ENCODE measurements around the gene PLAU. TPM values are rescaled to one million over a fixed set of nuclear protein-coding genes. Genes with fewer than 3 reads are reported as not detected.

Gene PLAU
- total and polyA plus RNA-seq, 9 of the 15 experiments (the other 6 are each of a cell fraction or from before 2014, with no cell fraction given), result 2.1 to 16.9 (median 3.3) TPM

DNA sequence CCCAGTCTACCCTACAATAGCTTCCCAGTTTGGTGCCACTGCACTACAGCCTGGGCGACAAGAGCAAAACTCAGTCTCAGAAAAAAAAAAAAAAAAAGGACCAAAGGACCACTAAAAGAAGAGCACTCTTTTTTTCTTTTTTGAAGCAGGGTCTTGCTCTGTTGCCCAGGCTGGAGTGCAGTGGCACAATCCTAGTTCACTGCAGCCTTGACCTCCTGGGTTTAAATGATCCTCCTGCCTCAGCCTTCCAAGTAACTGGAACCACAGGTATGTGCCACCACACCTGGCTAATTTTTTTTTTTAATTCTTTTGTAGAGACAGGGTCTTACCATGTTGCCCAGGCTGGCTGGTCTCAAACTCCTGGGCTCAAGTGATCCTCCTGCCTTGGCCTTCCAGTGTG, 14.0 kb downstream of the PLAU start:
- H3K4me3 ChIP-seq, result no peak overlapping the region
- peaks cover 20 to 22% of the 10 kb centered on the region in 2 experiments for H3K4me1 ChIP-seq (replicated peaks in 1 of 2; ENCODE audit: control insufficient read depth in 2 of 2, insufficient read depth in 2 of 2, low read length in 2 of 2)
- TF ChIP-seq ZNF197 (CRISPR knock-in tag; IDR thresholded peaks at IDR 0.05; ENCODE audit: low read depth) (no peak), BCOR (IDR thresholded peaks at IDR 0.05) (peak; percentile 31; the same call in 1 of the 2 replicates), ZNF121 (CRISPR knock-in tag; conservative IDR thresholded peaks at IDR 0.05) (peak; percentile 78), CTBP1 (IDR thresholded peaks at IDR 0.05; ENCODE audit: borderline replicate concordance) (no peak)
- H3K36me3 ChIP-seq (ENCODE audit: control insufficient read depth, insufficient read depth, low read length), result no peaks in the 10 kb centered on the region
- no peak for FAIRE-seq
- 88% methylated on average over 1 of the region's 1 CpG for WGBS (ENCODE audit: insufficient coverage, low coverage, missing lambda C conversion rate)
- H3K9me1 ChIP-seq (ENCODE audit: control insufficient read depth, insufficient read depth, low read length), result no peaks in the 10 kb centered on the region
- H3K9ac ChIP-seq (ENCODE audit: insufficient read depth in 1 of 2, low read depth in 2 of 2, low read length in 2 of 2), result no peak overlapping the region
- no peak overlapping the region for H2AFZ ChIP-seq (ENCODE audit: low read depth, low read length)
- DNase-seq (ENCODE audit: extremely low read depth in 1 of 4, low spot score in 3 of 4), result no peak
- no peaks in the 10 kb centered on the region for H3K79me2 ChIP-seq (ENCODE audit: control insufficient read depth, insufficient read depth, low read length)
- no peaks in the 10 kb centered on the region for H3K27me3 ChIP-seq (ENCODE audit: control insufficient read depth in 2 of 2, insufficient read depth in 2 of 2, low read length in 2 of 2)
- ATAC-seq, result no peak
- BruUV-seq (replicated peaks), result no TSS peak
- ChIA-PET POLR2A (interaction anchor here (1.1 to 1.5 kb wide), 2 partner anchors 16 to 30 kb away, joined by 3 to 5 read pairs; no protein-coding TSS in a partner anchor), CTCF (ENCODE audit: low intra/inter-chr PET ratio) (no interaction called here)
- in situ Hi-C loops (cut with MboI), result no loop called here
- peaks cover 5% of the 10 kb centered on the region; the same call in 1 of the 2 replicates for H3K9me3 ChIP-seq (replicated peaks; ENCODE audit: control insufficient read depth, insufficient read depth, low read depth, low read length)
- intact Hi-C loops (cut with micrococcal nuclease), result no loop called here
- H4K20me1 ChIP-seq (replicated peaks; ENCODE audit: control insufficient read depth, insufficient read depth, low read length), result no peaks in the 10 kb centered on the region
- no peak overlapping the region for H3K4me2 ChIP-seq (ENCODE audit: insufficient read depth, low read length)
- H3K27ac ChIP-seq (ENCODE audit: extremely low read depth, low read depth, low read length), result no peak overlapping the region

- no peak overlapping the region for H3K4me2 ChIP-seq (ENCODE audit: insufficient read depth, low read length)
- WGBS (ENCODE audit: insufficient coverage, low coverage, missing lambda C conversion rate), result 68% methylated on average over 4 of the region's 4 CpGs
- TF ChIP-seq ESRRA (IDR thresholded peaks at IDR 0.05; ENCODE audit: borderline replicate concordance, low read depth) (peak; percentile 52; the same call in 1 of the 2 replicates), RAD21 (CRISPR knock-in tag; conservative IDR thresholded peaks at IDR 0.05 in 1 of 2, IDR thresholded peaks at IDR 0.05 in 1 of 2) (no peak), ZNF79 (CRISPR knock-in tag; IDR thresholded peaks at IDR 0.05; ENCODE audit: low read depth) (no peak)
- no peak overlapping the region for H3K4me3 ChIP-seq
- POLR2A ChIA-PET, result interaction anchor here (0.7 kb wide), 1 partner anchor 23 kb away, joined by 5 read pairs; no protein-coding TSS in a partner anchor
- CTCF ChIA-PET (ENCODE audit: low intra/inter-chr PET ratio), result no interaction called here
- BruUV-seq (replicated peaks), result no TSS peak
- H3K9me1 ChIP-seq (ENCODE audit: control insufficient read depth, insufficient read depth, low read length), result no peaks in the 10 kb centered on the region
- H4K20me1 ChIP-seq (replicated peaks; ENCODE audit: control insufficient read depth, insufficient read depth, low read length), result no peaks in the 10 kb centered on the region
- H3K79me2 ChIP-seq (ENCODE audit: control insufficient read depth, insufficient read depth, low read length), result no peaks in the 10 kb centered on the region
- H3K27ac ChIP-seq (ENCODE audit: extremely low read depth, low read depth, low read length), result no peak overlapping the region
- in situ Hi-C loops (cut with MboI), result no loop called here
- H3K27me3 ChIP-seq (ENCODE audit: control insufficient read depth in 2 of 2, insufficient read depth in 2 of 2, low read length in 2 of 2), result no peaks in the 10 kb centered on the region
- 0 out of 4 replicates have a peak overlapping the region, but pooled peaks of 1 of the 2 experiments have one; percentile 16 for H3K9ac ChIP-seq (ENCODE audit: insufficient read depth in 1 of 2, low read depth in 2 of 2, low read length in 2 of 2)
- no peaks in the 10 kb centered on the region for H3K36me3 ChIP-seq (ENCODE audit: control insufficient read depth, insufficient read depth, low read length)
- intact Hi-C loops (cut with micrococcal nuclease), result no loop called here
- FAIRE-seq (no peak), ATAC-seq (no peak), DNase-seq (ENCODE audit: extremely low read depth in 1 of 4, low spot score in 3 of 4) (no peak)
- peaks cover 14 to 26% of the 10 kb centered on the region in 2 experiments for H3K4me1 ChIP-seq (replicated peaks in 1 of 2; ENCODE audit: control insufficient read depth in 2 of 2, insufficient read depth in 2 of 2, low read length in 2 of 2)
- peaks cover 5% of the 10 kb centered on the region; the same call in 1 of the 2 replicates for H3K9me3 ChIP-seq (replicated peaks; ENCODE audit: control insufficient read depth, insufficient read depth, low read depth, low read length)
- no peak overlapping the region for H2AFZ ChIP-seq (ENCODE audit: low read depth, low read length)
Measured at GRCh38 chr10:73925539-73925938, 14.6 kb downstream of the PLAU start.

All from K562 (cell line).